ENCODE measurements around the gene CYP4F12.

The CYP4F12 gene

GRCh38 chr19:15635016-15635805, 37.7 kb upstream of the CYP4F12 start:
- DNase-seq (ENCODE audit: low spot score) = no peak
- no peak overlapping the region for H2BK15ac ChIP-seq (ENCODE audit: low read length)
- H3K4me1 ChIP-seq (ENCODE audit: control insufficient read depth in 2 of 2, insufficient read depth in 1 of 2, low read depth in 1 of 2, low read length in 2 of 2) = no peaks in the 10 kb centered on the region
- no peak overlapping the region for H4K91ac ChIP-seq (ENCODE audit: low read depth, low read length, poor library complexity)
- no CpG with 5 or more reads among the region's 2 CpGs for WGBS, 2 donors (ENCODE audit: extremely low coverage in 2 of 2, insufficient read length in 2 of 2, insufficient replicate concordance in 1 of 2)
- peaks cover 0 to 29% of the 10 kb centered on the region in 2 donors for H3K9me3 ChIP-seq (replicated peaks in 1 of 2; ENCODE audit: control insufficient read depth in 2 of 2, insufficient read depth in 1 of 2, low read depth in 1 of 2, low read length in 2 of 2)
- no peak overlapping the region for H2BK5ac ChIP-seq (ENCODE audit: low read length)
- H2BK120ac ChIP-seq (ENCODE audit: low read depth, low read length) = no peak overlapping the region
- H4K8ac ChIP-seq (ENCODE audit: low read depth, low read length) = no peak overlapping the region
- no peak overlapping the region for H2BK12ac ChIP-seq (ENCODE audit: low read length)
- H3K4ac ChIP-seq (ENCODE audit: low read length) = no peak overlapping the region
- H2AFZ ChIP-seq (ENCODE audit: low read length) = no peak overlapping the region
- H3K36me3 ChIP-seq (replicated peaks in 1 of 2; ENCODE audit: control insufficient read depth in 2 of 2, insufficient read depth in 2 of 2, low read length in 2 of 2) = no peaks in the 10 kb centered on the region
- no peak overlapping the region for H3K23ac ChIP-seq (ENCODE audit: low read depth, low read length, poor library complexity)
- no peak overlapping the region for H3K9ac ChIP-seq (ENCODE audit: low read depth, low read length, poor library complexity)
- H3K27ac ChIP-seq (replicated peaks; ENCODE audit: low read length) = no peak overlapping the region
- no peak overlapping the region for H3K14ac ChIP-seq (ENCODE audit: low read length)
- H2AK5ac ChIP-seq (ENCODE audit: low read depth, low read length) = no peak overlapping the region
- no peak overlapping the region for H3K18ac ChIP-seq (ENCODE audit: low read length)
- no peak overlapping the region for H3K4me3 ChIP-seq (ENCODE audit: low read length in 2 of 2)
- H3K4me2 ChIP-seq (ENCODE audit: insufficient read depth, low read length, poor library complexity, severe bottlenecking) = no peak overlapping the region
- H3K79me1 ChIP-seq (ENCODE audit: low read depth, low read length) = no peaks in the 10 kb centered on the region
- peaks cover 0 to 3% (median 0%) of the 10 kb centered on the region in 3 experiments for H3K27me3 ChIP-seq (ENCODE audit: control insufficient read depth in 3 of 3, insufficient read depth in 3 of 3, low read depth in 1 of 3, low read length in 3 of 3)

- no peak overlapping the region for H2BK15ac ChIP-seq (ENCODE audit: low read length)
- H3K4ac ChIP-seq (ENCODE audit: low read length) = no peak overlapping the region
- no peak overlapping the region for H4K8ac ChIP-seq (ENCODE audit: low read depth, low read length)
- H3K27ac ChIP-seq (replicated peaks; ENCODE audit: low read length) = no peak overlapping the region
- H3K4me2 ChIP-seq (ENCODE audit: insufficient read depth, low read length, poor library complexity, severe bottlenecking) = no peak overlapping the region
- no peak overlapping the region for H3K18ac ChIP-seq (ENCODE audit: low read length)
- no peak overlapping the region for H2AFZ ChIP-seq (ENCODE audit: low read length)
- H4K91ac ChIP-seq (ENCODE audit: low read depth, low read length, poor library complexity) = no peak overlapping the region
- H3K79me1 ChIP-seq (ENCODE audit: low read depth, low read length) = no peaks in the 10 kb centered on the region
- H2AK5ac ChIP-seq (ENCODE audit: low read depth, low read length) = no peak overlapping the region
- peaks cover 0 to 3% (median 0%) of the 10 kb centered on the region in 3 experiments for H3K27me3 ChIP-seq (ENCODE audit: control insufficient read depth in 3 of 3, insufficient read depth in 3 of 3, low read depth in 1 of 3, low read length in 3 of 3)
- no peaks in the 10 kb centered on the region for H3K36me3 ChIP-seq (replicated peaks in 1 of 2; ENCODE audit: control insufficient read depth in 2 of 2, insufficient read depth in 2 of 2, low read length in 2 of 2)
- H2BK5ac ChIP-seq (ENCODE audit: low read length) = no peak overlapping the region
- H3K23ac ChIP-seq (ENCODE audit: low read depth, low read length, poor library complexity) = no peak overlapping the region
- no peak overlapping the region for H3K14ac ChIP-seq (ENCODE audit: low read length)
- no peak overlapping the region for H2BK12ac ChIP-seq (ENCODE audit: low read length)
- no peaks in the 10 kb centered on the region for H3K4me1 ChIP-seq (ENCODE audit: control insufficient read depth in 2 of 2, insufficient read depth in 1 of 2, low read depth in 1 of 2, low read length in 2 of 2)
- peaks cover 0 to 36% of the 10 kb centered on the region in 2 donors for H3K9me3 ChIP-seq (replicated peaks in 1 of 2; ENCODE audit: control insufficient read depth in 2 of 2, insufficient read depth in 1 of 2, low read depth in 1 of 2, low read length in 2 of 2)
- DNase-seq (ENCODE audit: low spot score) = no peak
- H2BK120ac ChIP-seq (ENCODE audit: low read depth, low read length) = no peak overlapping the region
- no peak overlapping the region for H3K4me3 ChIP-seq (ENCODE audit: low read length in 2 of 2)
- no CpG with 5 or more reads among the region's 2 CpGs for WGBS, 2 donors (ENCODE audit: extremely low coverage in 2 of 2, insufficient read length in 2 of 2, insufficient replicate concordance in 1 of 2)
- H3K9ac ChIP-seq (ENCODE audit: low read depth, low read length, poor library complexity) = no peak overlapping the region
Observed at GRCh38 chr19:15636026-15636425, 36.9 kb upstream of the CYP4F12 start.

- no peak overlapping the region for H2AFZ ChIP-seq (ENCODE audit: low read length)
- no peak for DNase-seq (ENCODE audit: low spot score)
- H3K18ac ChIP-seq (ENCODE audit: low read length) = no peak overlapping the region
- H4K91ac ChIP-seq (ENCODE audit: low read depth, low read length, poor library complexity) = no peak overlapping the region
- no peak overlapping the region for H3K23ac ChIP-seq (ENCODE audit: low read depth, low read length, poor library complexity)
- no peaks in the 10 kb centered on the region for H3K36me3 ChIP-seq (replicated peaks in 1 of 2; ENCODE audit: control insufficient read depth in 2 of 2, insufficient read depth in 2 of 2, low read length in 2 of 2)
- H3K27me3 ChIP-seq (ENCODE audit: control insufficient read depth in 3 of 3, insufficient read depth in 3 of 3, low read depth in 1 of 3, low read length in 3 of 3) = peaks cover 0 to 3% (median 0%) of the 10 kb centered on the region in 3 experiments
- H2BK5ac ChIP-seq (ENCODE audit: low read length) = no peak overlapping the region
- H2BK120ac ChIP-seq (ENCODE audit: low read depth, low read length) = no peak overlapping the region
- no peak overlapping the region for H2AK5ac ChIP-seq (ENCODE audit: low read depth, low read length)
- no peak overlapping the region for H3K4me2 ChIP-seq (ENCODE audit: insufficient read depth, low read length, poor library complexity, severe bottlenecking)
- H2BK15ac ChIP-seq (ENCODE audit: low read length) = no peak overlapping the region
- H4K8ac ChIP-seq (ENCODE audit: low read depth, low read length) = no peak overlapping the region
- H3K9ac ChIP-seq (ENCODE audit: low read depth, low read length, poor library complexity) = no peak overlapping the region
- H3K27ac ChIP-seq (replicated peaks; ENCODE audit: low read length) = no peak overlapping the region
- peaks cover 0 to 55% of the 10 kb centered on the region in 2 donors for H3K9me3 ChIP-seq (replicated peaks in 1 of 2; ENCODE audit: control insufficient read depth in 2 of 2, insufficient read depth in 1 of 2, low read depth in 1 of 2, low read length in 2 of 2)
- H3K4ac ChIP-seq (ENCODE audit: low read length) = no peak overlapping the region
- H3K4me1 ChIP-seq (ENCODE audit: control insufficient read depth in 2 of 2, insufficient read depth in 1 of 2, low read depth in 1 of 2, low read length in 2 of 2) = no peaks in the 10 kb centered on the region
- H3K4me3 ChIP-seq (ENCODE audit: low read length in 2 of 2) = no peak overlapping the region
- H3K79me1 ChIP-seq (ENCODE audit: low read depth, low read length) = no peaks in the 10 kb centered on the region
- no peak overlapping the region for H3K14ac ChIP-seq (ENCODE audit: low read length)
- no peak overlapping the region for H2BK12ac ChIP-seq (ENCODE audit: low read length)
Observed at GRCh38 chr19:15639596-15639995, 33.3 kb upstream of the CYP4F12 start.

- Histone ChIP-seq H2BK12ac (ENCODE audit: low read length) (no peak within 1 kb of the TSS), H3K4ac (ENCODE audit: low read length) (no peak within 1 kb of the TSS), H3K79me1 (ENCODE audit: low read depth, low read length) (no peaks in the 10 kb centered on the region), H2BK5ac (ENCODE audit: low read length) (no peak within 1 kb of the TSS), H3K36me3 (replicated peaks in 1 of 2; ENCODE audit: control insufficient read depth in 2 of 2, insufficient read depth in 2 of 2, low read length in 2 of 2) (no peaks in the 10 kb centered on the region), H2AFZ (ENCODE audit: low read length) (no peak within 1 kb of the TSS), H4K8ac (ENCODE audit: low read depth, low read length) (no peak within 1 kb of the TSS), H4K91ac (ENCODE audit: low read depth, low read length, poor library complexity) (no peak within 1 kb of the TSS), H3K27ac (replicated peaks; ENCODE audit: low read length) (no peak within 1 kb of the TSS), H3K14ac (ENCODE audit: low read length) (no peak within 1 kb of the TSS), H3K23ac (ENCODE audit: low read depth, low read length, poor library complexity) (peak within 1 kb of the TSS; percentile 73), H3K9me3 (replicated peaks in 1 of 2; ENCODE audit: control insufficient read depth in 2 of 2, insufficient read depth in 1 of 2, low read depth in 1 of 2, low read length in 2 of 2) (peaks cover 0 to 57% of the 10 kb centered on the region in 2 donors), H3K4me3 (ENCODE audit: low read length in 2 of 2) (no peak within 1 kb of the TSS), H3K18ac (ENCODE audit: low read length) (no peak within 1 kb of the TSS), H3K27me3 (ENCODE audit: control insufficient read depth in 3 of 3, insufficient read depth in 3 of 3, low read depth in 1 of 3, low read length in 3 of 3) (peaks cover 0 to 3% (median 0%) of the 10 kb centered on the region in 3 experiments), H2BK120ac (ENCODE audit: low read depth, low read length) (no peak within 1 kb of the TSS), H2AK5ac (ENCODE audit: low read depth, low read length) (no peak within 1 kb of the TSS), H3K4me1 (ENCODE audit: control insufficient read depth in 2 of 2, insufficient read depth in 1 of 2, low read depth in 1 of 2, low read length in 2 of 2) (no peaks in the 10 kb centered on the region), H3K4me2 (ENCODE audit: insufficient read depth, low read length, poor library complexity, severe bottlenecking) (no peak within 1 kb of the TSS), H2BK15ac (ENCODE audit: low read length) (no peak within 1 kb of the TSS), H3K9ac (ENCODE audit: low read depth, low read length, poor library complexity) (no peak within 1 kb of the TSS)
- no peak for DNase-seq (ENCODE audit: low spot score)
- no CpG with 5 or more reads among the region's 6 CpGs for WGBS, 2 donors (ENCODE audit: extremely low coverage in 2 of 2, insufficient read length in 2 of 2, insufficient replicate concordance in 1 of 2)
Observed at GRCh38 chr19:15640294-15640903, 32.5 kb upstream of the CYP4F12 start, which contains the start of gene CYP4F3. CYP4F3 (plus strand) TSS chr19:15640897; CDS start chr19:15641416, 519 bp downstream.
